Right hindlimb (tissue), 1 donor: ENCODE results near the gene CNOT8.
"Not testable (repeated sequence)": the region's sequence is repeated elsewhere in the genome, so short reads cannot be mapped to it uniquely, and the experiment has no call there.

ENCODE experiments used
- DNase-seq: peaks from one replicate; pipeline ENCODE4 v3.0.0-alpha.2; 2018

Gene CNOT8

DNA sequence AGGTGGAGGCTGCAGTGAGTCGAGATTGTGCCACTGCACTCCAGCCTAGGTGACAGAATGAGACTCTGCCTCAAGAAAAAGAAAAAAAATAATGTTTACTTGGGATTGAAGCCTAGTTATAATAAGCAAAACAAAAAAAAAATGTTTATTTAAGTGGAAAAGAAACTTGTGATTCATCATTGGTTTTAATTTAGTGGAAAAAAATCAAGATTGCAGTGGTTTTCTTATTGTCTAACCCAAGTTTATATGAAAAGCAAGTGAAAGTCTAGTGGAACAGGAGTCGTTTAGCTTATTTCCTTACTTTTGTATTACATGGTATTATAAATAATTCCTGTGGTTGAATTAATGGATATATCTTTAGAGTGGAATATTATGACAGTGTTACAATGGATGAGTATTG is 8.4 kb downstream of the CNOT8 start:
- DNase-seq, result no peak

GRCh38 chr5:154868702-154869101 is 10.3 kb downstream of the CNOT8 start:
- no peak for DNase-seq

GRCh38 chr5:154871734-154872133 is 13.3 kb downstream of the CNOT8 start:
- no peak for DNase-seq

- DNase-seq, result no peak
Observed at GRCh38 chr5:154873791-154874331, 15.4 kb downstream of the CNOT8 start.

GRCh38 chr5:154878642-154879335 is 20.4 kb downstream of the CNOT8 start:
- DNase-seq, result no peak

DNA sequence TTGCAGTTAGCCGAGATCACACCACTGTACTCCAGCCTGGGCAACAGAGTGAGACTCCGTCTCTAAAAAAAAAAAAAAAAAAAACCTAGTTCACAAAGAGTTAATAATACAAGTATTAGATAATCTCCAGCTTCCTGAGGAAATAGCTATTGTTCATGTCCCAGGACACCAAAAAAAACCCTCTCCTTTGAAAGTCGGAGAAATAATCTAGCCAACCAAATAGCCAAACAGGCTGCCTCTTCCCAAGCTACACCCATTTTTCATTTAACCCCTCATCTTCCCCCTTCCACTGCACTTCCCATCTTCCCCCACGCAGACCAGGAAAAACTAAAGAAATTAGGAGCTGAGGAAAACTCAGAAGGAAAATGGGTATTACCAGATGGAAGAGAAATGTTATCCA is 23.6 kb downstream of the CNOT8 start:
- no peak for DNase-seq

GRCh38 chr5:154884424-154884823 is 26.0 kb downstream of the CNOT8 start:
- DNase-seq, result no peak

GRCh38 chr5:154885439-154885838 is 27.0 kb downstream of the CNOT8 start:
- no peak for DNase-seq

GRCh38 chr5:154892369-154892771 is 33.9 kb downstream of the CNOT8 start:
- DNase-seq, result no peak

GRCh38 chr5:154893381-154893780 is 35.0 kb downstream of the CNOT8 start:
- no peak for DNase-seq

- DNase-seq, result no peak
Observed at GRCh38 chr5:154895606-154896561, 37.5 kb downstream of the CNOT8 start.

- DNase-seq, result no peak
Observed at GRCh38 chr5:154896562-154897165, 38.2 kb downstream of the CNOT8 start.

GRCh38 chr5:154898210-154898609 is 39.8 kb downstream of the CNOT8 start:
- peak; percentile 51 for DNase-seq

DNA sequence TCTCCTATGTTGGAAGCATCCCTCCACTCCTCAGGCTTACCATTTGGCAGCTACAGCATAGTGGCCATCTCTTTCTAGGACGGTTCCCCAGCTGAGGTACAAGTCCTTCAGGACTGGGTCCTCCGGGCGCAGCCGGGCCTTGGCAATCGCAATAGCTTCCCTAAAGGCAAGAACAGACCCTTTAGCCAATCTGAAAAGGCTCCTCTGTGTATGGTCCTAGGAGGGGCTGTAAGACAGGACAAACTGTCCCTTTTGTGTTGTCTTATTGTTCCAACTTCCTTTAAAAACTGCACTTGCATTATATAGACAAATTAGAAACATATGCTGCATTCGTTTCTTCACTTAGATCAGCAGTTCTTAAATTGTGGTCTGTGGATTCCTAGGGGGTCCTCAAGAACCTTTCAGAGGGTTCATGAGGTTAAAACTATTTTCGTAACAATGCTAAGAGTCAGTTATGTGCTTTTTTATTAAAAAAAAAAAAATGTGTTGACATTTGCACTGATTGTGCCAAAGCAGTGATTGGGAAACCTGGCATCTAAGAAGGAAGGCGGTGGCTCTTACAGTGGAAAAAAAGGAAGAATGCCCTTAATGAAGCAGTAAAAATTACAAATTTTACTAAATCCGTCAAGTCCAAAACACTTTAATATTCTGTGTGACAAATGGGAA is 40.9 kb downstream of the CNOT8 start:
- DNase-seq, result peak; percentile 47

DNA sequence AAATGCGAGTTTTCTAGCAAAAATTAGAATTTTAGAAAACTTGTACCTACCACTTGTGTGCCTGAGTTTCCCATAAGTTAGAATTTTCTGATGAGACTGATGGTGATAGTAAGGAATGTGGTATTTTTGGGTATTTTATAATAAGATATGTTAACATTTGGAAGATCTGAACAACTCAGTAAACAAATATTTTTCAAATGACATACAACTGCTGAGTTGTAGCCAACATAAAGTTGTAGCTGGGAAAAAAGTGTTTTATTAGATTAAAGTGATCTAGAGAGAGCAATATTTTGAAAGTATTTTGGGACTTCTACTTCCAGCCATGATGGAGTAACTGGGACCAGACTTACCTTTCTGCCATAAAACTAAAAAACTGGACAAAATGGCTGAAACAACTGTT is 41.6 kb downstream of the CNOT8 start:
- DNase-seq, result no peak

DNA sequence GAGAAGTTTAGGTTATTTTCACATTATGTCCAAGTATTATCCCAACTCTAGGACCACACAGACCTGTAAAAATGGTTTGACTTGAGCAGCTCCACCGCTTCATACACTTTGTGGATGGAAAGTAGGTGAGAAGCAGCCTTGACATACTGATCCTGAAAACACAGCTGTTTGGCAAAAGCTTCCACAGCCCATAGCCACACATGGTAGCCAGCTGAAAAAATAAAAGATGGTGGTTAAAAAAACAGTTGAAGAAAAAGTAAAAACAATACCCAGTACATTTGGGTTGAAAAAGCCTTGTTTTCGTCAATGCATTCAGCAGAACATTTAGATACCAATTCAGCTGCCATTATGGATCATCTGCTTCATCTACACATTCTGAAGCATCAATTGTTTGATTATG is 42.8 kb downstream of the CNOT8 start:
- no peak for DNase-seq

GRCh38 chr5:154901913-154902312 is 43.5 kb downstream of the CNOT8 start:
- DNase-seq, result no peak

- not testable (repeated sequence) for DNase-seq
Observed at GRCh38 chr5:154905601-154906000, 47.2 kb downstream of the CNOT8 start.

GRCh38 chr5:154916874-154917273 is 58.4 kb downstream of the CNOT8 start:
- no peak for DNase-seq

GRCh38 chr5:154917757-154918156 is 59.3 kb downstream of the CNOT8 start:
- no peak for DNase-seq

GRCh38 chr5:154923441-154924430 is 65.3 kb downstream of the CNOT8 start:
- DNase-seq, result no peak
